GM12878 (cell line): ENCODE data around the gene CDCP2. TPM values are rescaled to one million over a fixed set of nuclear protein-coding genes. Genes with fewer than 3 reads are reported as not detected.

Experiments used
- ATAC-seq: fragments of 200-7000 bp; cut with Tn5 transposase; 3 replicates; pipeline ENCODE4 v1.9.1; 2020; ENCODE audit warnings: mild to moderate bottlenecking, moderate library complexity
- BruUV-seq: library from RNA; stranded (reverse); fragments of 400-500 nt; replicated peaks from 2 replicates; lab custom pipeline; 2021; lab: Mats Ljungman, UMichigan
- CTCF ChIA-PET: fragments of 300-600 bp; sonication (Branson Sonifier 250); formaldehyde crosslinking; extraction: SDS; loops from one replicate; lab custom pipeline; 2021; ENCODE audit warnings: inconsistent platforms; lab: Yijun Ruan, JAX
- POLR2A ChIA-PET: fragments of 350-600 bp; formaldehyde crosslinking; extraction: SDS; loops from one replicate; lab custom pipeline; 2021; ENCODE audit warnings: inconsistent platforms; lab: Charles Lee
- RAD21 ChIA-PET: fragments of 300-600 bp; sonication (Branson Sonifier 250); formaldehyde crosslinking; loops from one replicate; lab custom pipeline; 2023; ENCODE audit warnings: antibody characterized with exemption; ENCODE audit not compliant: unreplicated experiment; lab: Charles Lee
- SMC1A ChIA-PET: fragments of 300-600 bp; sonication (Branson Sonifier 250); formaldehyde crosslinking; loops from one replicate; lab custom pipeline; 2023; ENCODE audit not compliant: unreplicated experiment, uncharacterized antibody; lab: Charles Lee
- DNase-seq: peaks from one replicate; pipeline ENCODE4 v3.0.0-alpha.2; 2011; ENCODE audit warnings: low read depth, low spot score
- FAIRE-seq: peaks from 3 replicates; lab custom pipeline; 2011; peaks lifted over from hg19 to GRCh38; lab: Jason Lieb, UNC
- H2AFZ ChIP-seq: 2 replicates; pipeline ENCODE4 v1.6.0; 2011; ENCODE audit warnings: low read depth, low read length, control low read depth; ENCODE audit not compliant: control insufficient read depth
- H3K27ac ChIP-seq: 2 replicates; pipeline ENCODE4 v1.5.1; 2011; ENCODE audit warnings: control low read depth; ENCODE audit not compliant: control insufficient read depth, insufficient read depth
- H3K27me3 ChIP-seq, 2 experiments: replicated peaks in 1 of 2; 2 replicates each; pipeline versions ENCODE4 v1.6.0 to v1.6.1; 2011; ENCODE audit warnings: low read length in 1 of 2; ENCODE audit not compliant: control insufficient read depth in 2 of 2, insufficient read depth in 2 of 2
- H3K36me3 ChIP-seq, 2 experiments: 2 replicates each; pipeline ENCODE4 v1.5.1; 2011; ENCODE audit warnings: low read length in 1 of 2; ENCODE audit not compliant: control insufficient read depth in 2 of 2, insufficient read depth in 2 of 2
- H3K4me1 ChIP-seq: 2 replicates; pipeline ENCODE4 v1.6.1; 2011; ENCODE audit warnings: mild to moderate bottlenecking, low read length, moderate library complexity, mixed read lengths; ENCODE audit not compliant: control insufficient read depth, insufficient read depth
- H3K4me2 ChIP-seq: 2 replicates; pipeline ENCODE4 v1.6.0; 2011; ENCODE audit warnings: control low read depth; ENCODE audit not compliant: control insufficient read depth, insufficient read depth
- H3K4me3 ChIP-seq: fragments of 200-600 bp; sonication (generic); 2 replicates; pipeline ENCODE4 v1.5.1; 2016
- H3K79me2 ChIP-seq: 2 replicates; pipeline ENCODE4 v1.6.0; 2011; ENCODE audit warnings: low read length; ENCODE audit not compliant: control insufficient read depth, insufficient read depth
- H3K9ac ChIP-seq: 2 replicates; pipeline ENCODE4 v1.8.0; 2011; ENCODE audit warnings: low read length, control low read depth, mixed read lengths; ENCODE audit not compliant: control insufficient read depth, insufficient read depth
- H3K9me3 ChIP-seq: replicated peaks from 3 replicates; pipeline ENCODE4 v1.5.1; 2011; ENCODE audit warnings: mild to moderate bottlenecking, low read length; ENCODE audit not compliant: control insufficient read depth, insufficient read depth
- H4K20me1 ChIP-seq: 2 replicates; pipeline ENCODE4 v1.6.0; 2011; ENCODE audit not compliant: control insufficient read depth, insufficient read depth
- CEBPB ChIP-seq, 2 experiments: fragments of 150-350 bp in 1 of 2; IDR thresholded peaks; 2 replicates each; pipeline ENCODE4 v1.6.1; 2012 to 2014; ENCODE audit warnings: low read depth in 2 of 2, low read length in 2 of 2, borderline replicate concordance in 1 of 2, inconsistent platforms in 1 of 2
- CHD4 ChIP-seq: fragments of 200-600 bp; sonication (generic); IDR thresholded peaks from 2 replicates; pipeline ENCODE4 v1.6.1; 2016; ENCODE audit warnings: mild to moderate bottlenecking
- EED ChIP-seq: sonication (generic); IDR thresholded peaks from 2 replicates; pipeline ENCODE4 v1.6.1; 2016; ENCODE audit warnings: antibody characterized with exemption, low read depth
- LARP7 ChIP-seq: fragments of 450-650 bp; IDR thresholded peaks from 2 replicates; pipeline ENCODE4 v1.6.1; 2017; ENCODE audit warnings: mild to moderate bottlenecking
- MYC ChIP-seq: IDR thresholded peaks from 2 replicates; pipeline ENCODE4 v1.6.1; 2011; ENCODE audit warnings: mild to moderate bottlenecking, low read length, moderate library complexity, inconsistent platforms; ENCODE audit not compliant: insufficient read depth, insufficient replicate concordance, insufficient read length, severe bottlenecking
- NFYA ChIP-seq: IDR thresholded peaks from 2 replicates; pipeline ENCODE4 v1.6.1; 2011; ENCODE audit warnings: low read depth, mild to moderate bottlenecking, low read length, improper control_type of control experiment, borderline replicate concordance
- PML ChIP-seq: IDR thresholded peaks from 2 replicates; pipeline ENCODE4 v1.6.1; 2012; ENCODE audit warnings: low read length, inconsistent platforms
- RFX5 ChIP-seq: IDR thresholded peaks from 2 replicates; pipeline ENCODE4 v1.6.1; 2011; ENCODE audit warnings: low read depth, low read length, improper control_type of control experiment
- TARDBP ChIP-seq: IDR thresholded peaks from 2 replicates; pipeline ENCODE4 v1.6.1; 2016; ENCODE audit warnings: borderline replicate concordance
- TCF12 ChIP-seq: IDR thresholded peaks from 2 replicates; pipeline ENCODE4 v1.6.1; 2011; ENCODE audit warnings: low read depth, mild to moderate bottlenecking, low read length
- ZBTB40 ChIP-seq: fragments of 450-650 bp; IDR thresholded peaks from 2 replicates; pipeline ENCODE4 v1.6.1; 2016; ENCODE audit warnings: mild to moderate bottlenecking, moderate library complexity, borderline replicate concordance
- WGBS: methylation state at CpG from one replicate; pipeline ENCODE4 v1.1.6; 2016; ENCODE audit warnings: low lambda C conversion rate; ENCODE audit not compliant: insufficient replicate concordance, insufficient coverage; ENCODE audit errors: missing lambda C conversion rate; 5-methylcytosine and 5-hydroxymethylcytosine counted together
- in situ Hi-C: fragments of 300-500 bp; cut with MboI; formaldehyde crosslinking; loops from 9 replicates; pipeline ENCODE4 v1.14.3; 2018; ENCODE audit warnings: mixed read lengths
- intact Hi-C: fragments of 100-400 bp; cut with micrococcal nuclease; formaldehyde crosslinking; loops from one replicate; pipeline ENCODE4 v1.14.2; 2022; ENCODE audit not compliant: unreplicated experiment
- polyA plus RNA-seq, 11 experiments: library from polyadenylated mRNA; depleted of rRNA in 4 of 11; unstranded in 6 of 11; stranded (reverse) in 5 of 11; fragments of >200 nt; fragmentation: Nextera tagmentation in 4 of 11; fragmentation: Illumina TruSeq in 1 of 11; extraction: Ambion mirVana in 4 of 11; extraction: Trizol in 1 of 11; gene quantifications; 1 replicate in 1 of 11; 2 replicates in 10 of 11; pipeline versions ENCODE4 v1.2.1 to v1.2.3, GENCODE V29; 2011 to 2016; ENCODE audit warnings: inconsistent platforms in 2 of 11, missing spikeins in 2 of 11, low read depth in 1 of 11
- total RNA-seq, 4 experiments: library from RNA; depleted of rRNA in 3 of 4; stranded (reverse); fragments of >200 nt in 3 of 4; fragmentation: Illumina TruSeq in 1 of 4; extraction: Trizol in 1 of 4; gene quantifications; 2 replicates each; pipeline versions ENCODE4 v1.2.1 to v1.2.3, GENCODE V29; 2013 to 2021
- TF ChIP-seq, protein P1 (sequence below), 3 experiments: IDR thresholded peaks in 2 of 3; conservative IDR thresholded peaks in 1 of 3; 2 replicates each; pipeline ENCODE4 v1.5.1; 2011; ENCODE audit warnings: low read depth in 3 of 3, low read length in 3 of 3, mild to moderate bottlenecking in 3 of 3, control low read depth in 2 of 3, moderate library complexity in 2 of 3, inconsistent platforms in 1 of 3, mixed read lengths in 1 of 3; ENCODE audit not compliant: control insufficient read depth in 2 of 3, insufficient read depth in 1 of 3; ENCODE audit errors: extremely low read depth in 1 of 3
- TF ChIP-seq, protein P2 (sequence below): fragments of 450-650 bp; IDR thresholded peaks from 2 replicates; pipeline ENCODE4 v1.6.1; 2017; ENCODE audit warnings: low read depth, mild to moderate bottlenecking, moderate library complexity

Gene CDCP2
- total and polyA plus RNA-seq, 10 of the 15 experiments (the other 5 are each of a cell fraction or from before 2014, with no cell fraction given) = 0.06 TPM; not detected in 9

DNA sequence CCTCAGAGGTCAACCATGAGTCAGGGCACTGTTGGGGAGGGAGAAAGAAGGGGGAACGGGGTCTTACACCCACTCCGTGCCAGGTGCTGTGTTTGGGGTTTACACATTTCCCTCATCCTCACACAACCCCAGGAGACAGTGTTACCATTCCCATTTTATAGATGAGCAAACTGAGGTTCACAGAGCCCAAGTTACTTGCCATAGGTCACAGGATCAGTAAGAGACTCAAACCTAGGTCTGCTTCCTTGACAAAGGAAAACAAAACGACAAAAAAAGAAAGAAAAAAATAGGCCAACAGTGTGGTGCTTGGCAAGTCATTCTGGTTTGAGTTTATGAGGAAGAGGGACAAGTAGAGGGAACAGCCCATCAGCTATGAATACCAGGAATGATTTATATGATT, 16.3 kb upstream of the CDCP2 start:
- no peaks in the 10 kb centered on the region for H3K4me1 ChIP-seq
- POLR2A ChIA-PET = no interaction called here
- H4K20me1 ChIP-seq = no peaks in the 10 kb centered on the region
- no peaks in the 10 kb centered on the region for H3K79me2 ChIP-seq
- no peaks in the 10 kb centered on the region for H3K36me3 ChIP-seq
- no peak for ATAC-seq
- in situ Hi-C loops (no loop called here), intact Hi-C loops (no loop called here)
- no peaks in the 10 kb centered on the region for H3K27me3 ChIP-seq
- TF ChIP-seq, protein P1, sequence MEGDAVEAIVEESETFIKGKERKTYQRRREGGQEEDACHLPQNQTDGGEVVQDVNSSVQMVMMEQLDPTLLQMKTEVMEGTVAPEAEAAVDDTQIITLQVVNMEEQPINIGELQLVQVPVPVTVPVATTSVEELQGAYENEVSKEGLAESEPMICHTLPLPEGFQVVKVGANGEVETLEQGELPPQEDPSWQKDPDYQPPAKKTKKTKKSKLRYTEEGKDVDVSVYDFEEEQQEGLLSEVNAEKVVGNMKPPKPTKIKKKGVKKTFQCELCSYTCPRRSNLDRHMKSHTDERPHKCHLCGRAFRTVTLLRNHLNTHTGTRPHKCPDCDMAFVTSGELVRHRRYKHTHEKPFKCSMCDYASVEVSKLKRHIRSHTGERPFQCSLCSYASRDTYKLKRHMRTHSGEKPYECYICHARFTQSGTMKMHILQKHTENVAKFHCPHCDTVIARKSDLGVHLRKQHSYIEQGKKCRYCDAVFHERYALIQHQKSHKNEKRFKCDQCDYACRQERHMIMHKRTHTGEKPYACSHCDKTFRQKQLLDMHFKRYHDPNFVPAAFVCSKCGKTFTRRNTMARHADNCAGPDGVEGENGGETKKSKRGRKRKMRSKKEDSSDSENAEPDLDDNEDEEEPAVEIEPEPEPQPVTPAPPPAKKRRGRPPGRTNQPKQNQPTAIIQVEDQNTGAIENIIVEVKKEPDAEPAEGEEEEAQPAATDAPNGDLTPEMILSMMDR (IDR thresholded peaks at IDR 0.05 in 2 of 3, conservative IDR thresholded peaks at IDR 0.05 in 1 of 3; ENCODE audit: control insufficient read depth in 2 of 3, extremely low read depth in 1 of 3, insufficient read depth in 1 of 3, low read depth in 3 of 3, low read length in 3 of 3) = no peak
- no peak for TF ChIP-seq CEBPB (IDR thresholded peaks at IDR 0.05; ENCODE audit: borderline replicate concordance in 1 of 2, low read depth in 2 of 2, low read length in 2 of 2)
- TF ChIP-seq CHD4 = no peak
- no peak for TF ChIP-seq MYC
- no peak for TF ChIP-seq PML
- TF ChIP-seq EED = no peak
- TF ChIP-seq LARP7 = no peak
- TF ChIP-seq TARDBP = no peak
- TF ChIP-seq, protein P2, sequence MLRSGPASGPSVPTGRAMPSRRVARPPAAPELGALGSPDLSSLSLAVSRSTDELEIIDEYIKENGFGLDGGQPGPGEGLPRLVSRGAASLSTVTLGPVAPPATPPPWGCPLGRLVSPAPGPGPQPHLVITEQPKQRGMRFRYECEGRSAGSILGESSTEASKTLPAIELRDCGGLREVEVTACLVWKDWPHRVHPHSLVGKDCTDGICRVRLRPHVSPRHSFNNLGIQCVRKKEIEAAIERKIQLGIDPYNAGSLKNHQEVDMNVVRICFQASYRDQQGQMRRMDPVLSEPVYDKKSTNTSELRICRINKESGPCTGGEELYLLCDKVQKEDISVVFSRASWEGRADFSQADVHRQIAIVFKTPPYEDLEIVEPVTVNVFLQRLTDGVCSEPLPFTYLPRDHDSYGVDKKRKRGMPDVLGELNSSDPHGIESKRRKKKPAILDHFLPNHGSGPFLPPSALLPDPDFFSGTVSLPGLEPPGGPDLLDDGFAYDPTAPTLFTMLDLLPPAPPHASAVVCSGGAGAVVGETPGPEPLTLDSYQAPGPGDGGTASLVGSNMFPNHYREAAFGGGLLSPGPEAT = no peak
- TF ChIP-seq TCF12 = no peak
- no peak for TF ChIP-seq NFYA
- TF ChIP-seq ZBTB40 = no peak
- TF ChIP-seq RFX5 = no peak
- H3K9me3 ChIP-seq = no peaks in the 10 kb centered on the region
- H3K4me3 ChIP-seq = no peak overlapping the region
- FAIRE-seq = no peak
- SMC1A ChIA-PET = no interaction called here
- BruUV-seq = no TSS peak
- CTCF ChIA-PET = interaction anchor here (0.9 kb wide), 1 partner anchor 12 kb away, joined by 6 read pairs; no protein-coding TSS in a partner anchor
- no peak overlapping the region for H2AFZ ChIP-seq
- 55% methylated on average over 3 of the region's 3 CpGs for WGBS
- H3K4me2 ChIP-seq = no peak overlapping the region
- H3K27ac ChIP-seq = no peak overlapping the region
- RAD21 ChIA-PET = no interaction called here
- H3K9ac ChIP-seq = no peak overlapping the region
- no peak for DNase-seq
